Activated naive CD4-positive, alpha-beta T cell treated with anti-CD3 and anti-CD28 coated beads, Interleukin-2, amount 10 ng/mL, durations not matched to agents 7 days and 5 days (primary cell): ENCODE measurements around the gene SNAPIN.

Experiments used
- CTCF ChIA-PET: fragments of 350-600 bp; sonication (Branson Sonifier 250); formaldehyde crosslinking; loops from one replicate; lab custom pipeline; 2021; ENCODE audit warnings: antibody characterized with exemption; lab: Charles Lee
- DNase-seq: peaks from one replicate; pipeline ENCODE4 v3.0.0-alpha.2; 2020
- H3K27ac Mint-ChIP-seq: one replicate; pipeline ENCODE4 v1.8.0; 2021; ENCODE audit warnings: mild to moderate bottlenecking, moderate library complexity, mixed read lengths
- H3K27me3 Mint-ChIP-seq: one replicate; pipeline ENCODE4 v1.8.0; 2021; ENCODE audit warnings: mild to moderate bottlenecking, mixed read lengths
- H3K36me3 Mint-ChIP-seq: one replicate; pipeline ENCODE4 v1.8.0; 2021; ENCODE audit warnings: mixed read lengths
- H3K4me1 Mint-ChIP-seq: one replicate; pipeline ENCODE4 v1.8.0; 2021; ENCODE audit warnings: mixed read lengths
- H3K4me3 Mint-ChIP-seq: one replicate; pipeline ENCODE4 v1.8.0; 2021; ENCODE audit warnings: mild to moderate bottlenecking, moderate library complexity, mixed read lengths
- H3K9me3 Mint-ChIP-seq: one replicate; pipeline ENCODE4 v1.8.0; 2021; ENCODE audit warnings: mixed read lengths

SNAPIN gene, protein sequence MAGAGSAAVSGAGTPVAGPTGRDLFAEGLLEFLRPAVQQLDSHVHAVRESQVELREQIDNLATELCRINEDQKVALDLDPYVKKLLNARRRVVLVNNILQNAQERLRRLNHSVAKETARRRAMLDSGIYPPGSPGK

DNA sequence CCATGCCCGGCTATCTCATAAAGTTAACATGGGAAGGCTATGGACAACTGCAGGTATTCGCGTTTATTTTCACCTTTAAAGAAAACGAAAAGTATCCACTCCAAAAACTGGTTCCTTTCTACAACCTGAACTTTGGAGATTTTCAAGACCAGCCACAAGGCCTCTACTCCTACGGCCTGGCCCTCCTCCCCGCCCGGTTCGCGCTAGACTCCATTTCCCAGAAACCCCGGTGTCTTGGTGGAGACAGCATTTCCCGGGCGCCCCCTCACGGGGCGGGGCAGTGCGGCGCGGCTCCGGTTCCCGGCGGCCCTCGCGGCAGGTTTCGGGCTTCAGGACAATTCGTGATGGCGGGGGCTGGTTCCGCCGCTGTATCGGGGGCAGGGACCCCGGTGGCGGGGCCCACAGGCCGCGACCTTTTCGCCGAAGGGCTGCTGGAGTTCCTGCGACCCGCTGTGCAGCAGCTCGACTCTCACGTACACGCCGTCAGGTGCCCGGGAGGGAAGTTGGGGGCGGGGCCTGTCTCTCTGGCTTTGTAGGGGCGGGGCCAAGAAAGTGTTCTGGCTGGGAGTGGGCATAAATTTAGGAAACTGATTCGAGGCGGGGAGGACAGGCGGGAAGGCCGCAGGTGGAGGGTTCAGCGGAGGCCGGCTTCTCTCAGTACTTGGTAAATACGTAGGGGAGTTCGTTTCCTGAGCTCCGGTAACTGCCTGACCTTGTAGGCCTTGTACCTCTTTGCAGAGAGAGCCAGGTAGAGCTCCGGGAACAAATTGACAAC is at the start of gene SNAPIN:
TSS of gene SNAPIN (plus strand) at position 304 of the 775 bp plus-strand sequence. CDS start at position 345, 41 bp downstream.
- peak; percentile 95 for DNase-seq
- Mint-ChIP-seq H3K4me3 (peak within 1 kb of the TSS; percentile 97), H3K9me3 (no peaks in the 10 kb centered on the region), H3K4me1 (peaks cover 21% of the 10 kb centered on the region), H3K27ac (peak within 1 kb of the TSS; percentile 91), H3K36me3 (peaks cover 28% of the 10 kb centered on the region), H3K27me3 (no peaks in the 10 kb centered on the region)
- CTCF ChIA-PET = interaction anchor here (0.9 to 2.2 kb wide), 2 partner anchors 148 to 306 kb away, joined by 3 to 9 read pairs; no protein-coding TSS in a partner anchor

DNA sequence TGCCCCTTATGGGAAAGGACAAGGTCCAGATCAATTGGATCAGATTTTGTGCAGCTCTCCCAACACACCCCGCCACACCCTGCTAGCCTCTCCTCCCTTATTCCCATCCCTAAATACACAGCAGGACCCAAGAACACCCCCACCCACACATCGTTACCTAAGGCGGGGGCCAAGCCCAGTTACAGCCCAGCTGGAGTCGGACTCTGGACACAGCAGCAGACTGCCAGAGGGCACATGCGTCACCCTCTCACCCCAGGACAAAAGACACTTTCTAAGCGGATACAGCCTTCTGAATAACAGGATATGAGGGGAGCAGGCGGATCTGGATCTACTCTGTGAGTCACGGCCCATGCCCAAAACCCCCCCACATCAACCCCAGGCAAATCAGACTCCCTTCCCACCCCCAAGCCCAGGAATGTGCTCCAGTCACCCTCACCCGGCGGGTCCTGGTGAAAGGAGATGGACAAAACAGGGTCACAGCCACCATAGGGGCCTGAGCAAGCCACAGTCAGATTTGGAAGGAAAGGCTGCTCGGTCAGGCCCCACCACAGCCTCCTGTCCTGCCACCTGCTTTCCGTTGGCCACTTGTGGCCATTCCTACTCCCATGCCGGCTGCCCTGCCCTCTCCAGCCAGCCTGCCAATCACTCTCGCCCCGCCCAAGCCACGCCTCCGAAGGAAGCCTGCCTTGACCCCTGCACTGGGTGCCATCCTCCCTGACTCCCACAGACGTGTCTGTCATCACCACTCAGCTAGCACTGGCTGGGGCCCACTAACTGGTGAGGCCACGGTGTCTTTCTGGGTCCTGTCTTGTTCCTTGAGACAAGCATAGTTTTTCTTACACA is 49.5 kb upstream of the SNAPIN start:
- DNase-seq = no peak
- no peak overlapping the region for H3K4me3 Mint-ChIP-seq
- no peaks in the 10 kb centered on the region for H3K4me1 Mint-ChIP-seq
- H3K27me3 Mint-ChIP-seq = peaks cover 30% of the 10 kb centered on the region
- no peaks in the 10 kb centered on the region for H3K36me3 Mint-ChIP-seq
- CTCF ChIA-PET = interaction anchor here (1.0 kb wide), 1 partner anchor 37 kb away, joined by 3 read pairs; no protein-coding TSS in a partner anchor
- no peak overlapping the region for H3K27ac Mint-ChIP-seq
- no peaks in the 10 kb centered on the region for H3K9me3 Mint-ChIP-seq

DNA sequence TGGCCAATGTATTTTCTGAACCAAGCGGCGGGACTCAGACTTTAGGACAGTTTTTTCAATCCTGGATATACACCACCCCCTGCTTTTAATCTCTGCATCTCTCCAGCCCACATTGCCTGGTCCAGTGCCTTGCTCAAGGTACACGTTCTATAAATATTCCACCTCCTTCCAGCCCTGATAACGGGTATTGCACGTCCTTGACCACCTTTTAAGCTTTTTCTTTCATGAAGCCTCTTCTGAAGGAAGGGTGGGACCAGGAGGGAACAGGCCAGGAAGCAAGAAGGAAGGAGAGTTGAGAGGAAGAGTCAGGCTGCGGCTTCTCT is 49.0 kb upstream of the SNAPIN start:
- CTCF ChIA-PET = no interaction called here
- no peaks in the 10 kb centered on the region for H3K4me1 Mint-ChIP-seq
- H3K4me3 Mint-ChIP-seq = no peak overlapping the region
- DNase-seq = no peak
- peaks cover 30% of the 10 kb centered on the region for H3K27me3 Mint-ChIP-seq
- H3K36me3 Mint-ChIP-seq = no peaks in the 10 kb centered on the region
- no peaks in the 10 kb centered on the region for H3K9me3 Mint-ChIP-seq
- no peak overlapping the region for H3K27ac Mint-ChIP-seq

DNA sequence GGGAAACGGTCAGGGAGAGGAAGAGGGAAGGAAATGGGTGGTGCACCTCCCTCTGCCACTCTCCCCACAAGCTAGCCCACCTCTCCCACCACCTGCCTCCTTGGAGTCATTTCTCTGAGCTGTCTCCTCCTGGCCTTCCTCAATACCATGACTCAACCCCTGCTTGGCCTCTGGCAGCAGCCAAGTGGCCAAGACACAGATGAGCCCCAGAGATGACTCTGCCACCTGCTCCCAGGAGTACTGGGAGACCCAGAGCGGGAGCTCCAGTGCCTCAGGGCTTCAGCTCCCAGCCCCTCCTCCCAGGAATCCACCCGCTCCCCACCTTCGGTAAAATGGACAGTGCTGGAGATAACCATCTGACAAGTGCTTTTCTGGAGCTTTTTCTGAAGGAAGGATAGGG is 48.2 kb upstream of the SNAPIN start:
- Mint-ChIP-seq H3K27ac (no peak overlapping the region), H3K4me1 (no peaks in the 10 kb centered on the region), H3K36me3 (no peaks in the 10 kb centered on the region), H3K27me3 (peaks cover 30% of the 10 kb centered on the region), H3K4me3 (no peak overlapping the region), H3K9me3 (no peaks in the 10 kb centered on the region)
- CTCF ChIA-PET = interaction anchor here (1.0 kb wide), 1 partner anchor 12 kb away, joined by 3 read pairs; no protein-coding TSS in a partner anchor
- DNase-seq = no peak

DNA sequence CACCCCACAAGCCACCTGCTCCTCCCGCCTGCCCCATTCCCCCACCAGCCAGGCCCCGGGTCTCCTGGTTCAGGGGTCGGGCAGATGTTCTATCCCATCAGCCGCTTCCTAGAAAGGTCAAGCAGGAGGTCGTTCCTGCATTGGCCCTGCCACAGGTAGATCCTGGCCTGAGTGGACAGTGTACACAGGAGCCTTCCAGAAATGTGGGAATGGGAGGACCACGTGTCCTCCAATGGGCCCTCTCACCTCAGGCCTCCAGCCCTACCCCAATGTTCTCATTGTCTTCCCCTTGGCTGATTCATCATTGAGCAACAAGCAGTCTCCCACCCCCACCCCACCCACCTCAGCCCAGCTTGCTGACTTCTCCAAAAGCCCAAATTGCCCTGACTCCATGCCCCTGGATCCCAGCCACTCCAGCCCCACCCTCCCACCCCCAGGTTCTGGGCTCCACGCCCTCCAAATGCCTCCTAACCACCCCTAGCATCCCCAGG is 47.6 kb upstream of the SNAPIN start:
- Mint-ChIP-seq H3K36me3 (no peaks in the 10 kb centered on the region), H3K4me1 (no peaks in the 10 kb centered on the region), H3K4me3 (no peak overlapping the region), H3K9me3 (no peaks in the 10 kb centered on the region), H3K27ac (no peak overlapping the region), H3K27me3 (peaks cover 32% of the 10 kb centered on the region)
- DNase-seq = no peak
- CTCF ChIA-PET = interaction anchor here (1.0 kb wide), 1 partner anchor 11 kb away, joined by 3 read pairs; no protein-coding TSS in a partner anchor

DNA sequence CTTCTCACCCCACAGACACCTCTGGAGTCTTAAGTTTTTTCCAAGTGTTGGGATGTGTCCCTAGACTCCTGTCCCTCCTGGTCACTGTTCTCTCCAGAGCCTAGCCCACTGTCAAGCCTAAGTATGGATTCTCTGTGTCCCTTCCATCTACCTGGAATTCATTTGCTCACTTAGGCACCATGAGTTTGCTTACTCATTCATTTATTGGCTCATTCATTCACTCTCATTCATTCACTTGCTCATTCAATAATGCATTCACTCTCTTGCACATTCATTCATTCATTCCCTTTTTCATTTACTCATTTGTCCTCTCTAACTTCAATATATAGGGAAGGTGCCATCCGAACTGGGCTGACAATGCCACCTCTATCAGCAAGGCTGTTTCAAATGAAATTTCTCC is 47.1 kb upstream of the SNAPIN start:
- H3K27ac Mint-ChIP-seq = no peak overlapping the region
- no peaks in the 10 kb centered on the region for H3K4me1 Mint-ChIP-seq
- H3K4me3 Mint-ChIP-seq = no peak overlapping the region

DNA sequence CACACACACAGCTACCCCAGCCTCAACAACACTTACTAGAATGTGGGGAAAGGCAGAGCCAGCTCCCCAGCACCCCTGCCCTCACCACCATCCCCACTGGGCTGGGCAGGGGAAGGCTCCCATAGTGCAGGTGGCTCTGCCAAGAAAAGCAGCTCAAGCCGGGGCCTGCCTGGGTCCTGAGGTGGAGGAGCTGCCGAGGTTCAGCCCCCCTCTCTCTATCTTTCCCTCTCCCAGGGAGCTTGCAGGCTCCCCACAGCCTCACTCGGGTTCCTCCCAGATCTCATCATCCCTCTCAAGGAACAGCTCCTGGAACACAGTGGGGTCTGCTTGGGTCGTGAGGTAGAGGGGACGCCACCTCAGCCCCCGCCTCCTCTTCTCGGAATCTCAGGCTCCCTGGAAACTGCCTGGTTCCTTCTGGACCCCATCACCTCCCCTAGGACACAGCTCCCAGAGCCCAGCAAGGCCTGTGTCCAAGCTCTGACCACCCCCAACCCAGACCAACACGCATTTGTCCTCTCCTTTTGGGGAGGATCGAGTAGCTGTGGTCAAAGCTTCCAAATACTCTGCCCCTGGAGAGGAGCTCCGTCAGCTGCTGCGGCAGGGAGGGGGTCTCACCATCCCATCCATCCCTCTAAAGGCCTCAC is 46.3 kb upstream of the SNAPIN start:
- Mint-ChIP-seq H3K4me3 (no peak overlapping the region), H3K36me3 (no peaks in the 10 kb centered on the region), H3K9me3 (no peaks in the 10 kb centered on the region), H3K4me1 (no peaks in the 10 kb centered on the region), H3K27me3 (peaks cover 30% of the 10 kb centered on the region), H3K27ac (no peak overlapping the region)
- CTCF ChIA-PET = interaction anchor here (0.6 to 1.5 kb wide), 2 partner anchors 15 to 101 kb away, joined by 3 read pairs; partner anchors contain the start of gene S100A13
- no peak for DNase-seq

More for the DNA sequence above, 47.1 kb upstream of the SNAPIN start:
- Mint-ChIP-seq H3K27me3 (peaks cover 34% of the 10 kb centered on the region), H3K9me3 (no peaks in the 10 kb centered on the region), H3K36me3 (no peaks in the 10 kb centered on the region)
- DNase-seq = no peak
- CTCF ChIA-PET = interaction anchor here (0.6 to 1.5 kb wide), 3 partner anchors 11 to 100 kb away, joined by 3 read pairs; partner anchors contain the start of gene S100A13

DNA sequence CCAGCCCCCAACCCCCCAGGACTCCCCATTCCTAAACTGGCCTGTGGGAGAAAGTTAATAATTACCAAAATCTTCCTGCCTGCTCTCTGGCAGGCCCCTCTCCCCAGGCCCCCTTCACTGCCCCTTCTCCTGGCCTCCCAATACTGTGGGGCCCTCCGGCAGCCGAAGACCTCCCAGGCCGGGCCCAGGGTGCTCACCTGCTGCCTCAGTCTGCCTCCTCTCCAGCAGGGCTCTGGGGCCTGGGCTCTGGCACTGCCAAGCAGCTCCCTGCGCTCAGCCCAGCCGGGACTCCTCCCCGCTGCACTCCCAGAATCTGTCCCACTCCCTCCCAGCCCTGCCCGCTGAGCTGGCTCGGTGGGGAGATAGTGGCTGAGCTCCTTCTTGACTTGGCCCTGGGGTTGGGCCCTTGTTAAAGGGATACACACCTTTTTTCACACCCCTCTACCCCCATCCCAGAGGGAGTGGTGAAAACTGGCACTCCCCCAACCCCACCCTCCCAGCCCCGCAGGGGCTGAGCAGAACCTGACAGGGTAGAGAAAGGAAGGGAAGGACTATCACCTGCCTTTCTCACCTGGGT is 45.7 kb upstream of the SNAPIN start, which contains the start of gene S100A16:
TSS of gene S100A16 (minus strand) at position 383 of the 577 bp plus-strand sequence. CDS start 4,986 bp downstream, outside the sequence.
- Mint-ChIP-seq H3K27me3 (peaks cover 30% of the 10 kb centered on the region), H3K27ac (no peak within 1 kb of the TSS), H3K4me3 (no peak within 1 kb of the TSS), H3K36me3 (no peaks in the 10 kb centered on the region), H3K4me1 (peaks cover 3% of the 10 kb centered on the region), H3K9me3 (no peaks in the 10 kb centered on the region)
- CTCF ChIA-PET = interaction anchor here (1.5 to 1.9 kb wide), 2 partner anchors 15 to 40 kb away, joined by 3 to 5 read pairs; partner anchors contain the start of gene S100A13
- DNase-seq = no peak

DNA sequence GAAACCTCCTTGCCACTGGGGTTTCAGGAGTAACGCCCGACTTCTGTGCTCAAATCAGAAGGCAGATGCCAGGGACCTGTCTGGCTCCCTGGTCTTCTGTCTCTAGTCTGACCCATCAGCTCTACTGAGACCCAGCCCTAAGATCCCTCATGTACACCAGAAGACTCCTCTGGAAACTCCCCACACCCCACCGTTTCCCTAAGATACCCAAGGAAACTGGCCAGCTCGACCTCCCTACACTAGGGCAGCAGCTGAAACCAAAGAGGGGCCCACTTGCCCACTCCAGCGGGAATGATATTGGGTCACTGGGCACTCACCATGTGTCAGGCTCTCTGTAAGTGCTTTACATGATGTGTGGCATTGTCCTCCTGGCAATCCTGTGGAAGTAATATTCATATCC is 45.1 kb upstream of the SNAPIN start:
- Mint-ChIP-seq H3K36me3 (no peaks in the 10 kb centered on the region), H3K27ac (no peak overlapping the region), H3K4me3 (no peak overlapping the region), H3K27me3 (peaks cover 30% of the 10 kb centered on the region), H3K4me1 (peaks cover 3% of the 10 kb centered on the region), H3K9me3 (no peaks in the 10 kb centered on the region)
- DNase-seq = no peak
- CTCF ChIA-PET = interaction anchor here (1.9 kb wide), 1 partner anchor 41 kb away, joined by 5 read pairs; no protein-coding TSS in a partner anchor

DNA sequence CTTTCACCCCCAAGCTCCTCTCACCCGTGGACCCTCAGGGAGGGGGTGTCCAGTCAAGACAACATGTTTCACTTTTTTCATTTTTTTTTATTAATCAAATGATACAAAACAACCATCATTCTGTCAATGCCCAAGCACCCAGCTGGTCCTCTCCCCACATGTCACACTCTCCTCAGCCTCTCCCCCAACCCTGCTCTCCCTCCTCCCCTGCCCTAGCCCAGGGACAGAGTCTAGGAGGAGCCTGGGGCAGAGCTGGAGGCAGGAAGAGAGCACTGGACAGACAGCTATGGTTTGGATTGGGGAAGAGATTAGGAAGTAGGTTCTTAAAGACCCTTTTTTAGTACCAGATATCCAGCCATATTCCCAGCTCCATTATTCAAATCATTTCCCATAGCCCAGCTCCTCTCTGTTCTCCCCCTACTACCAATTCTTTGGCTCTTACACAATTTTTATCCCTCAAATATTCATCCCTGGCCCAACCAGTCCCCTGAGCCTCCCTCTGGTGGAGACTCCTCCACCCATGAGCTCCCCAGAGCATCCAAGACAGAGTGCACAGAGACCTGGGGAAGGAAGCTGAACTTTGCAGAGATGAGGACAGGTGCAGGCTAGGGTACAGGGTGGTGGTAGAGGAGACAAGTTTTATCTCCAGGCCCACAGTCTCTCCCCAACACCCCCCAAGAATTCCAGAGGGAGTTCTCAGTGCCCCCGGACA is 44.2 kb upstream of the SNAPIN start:
- Mint-ChIP-seq H3K27ac (no peak overlapping the region), H3K27me3 (peaks cover 31% of the 10 kb centered on the region), H3K4me3 (no peak overlapping the region), H3K36me3 (no peaks in the 10 kb centered on the region), H3K4me1 (peaks cover 3% of the 10 kb centered on the region), H3K9me3 (no peaks in the 10 kb centered on the region)
- DNase-seq = no peak
- CTCF ChIA-PET = interaction anchor here (0.8 to 2.8 kb wide), 5 partner anchors 10 to 102 kb away, joined by 3 to 9 read pairs (median 4); partner anchors contain the start of gene S100A13

DNA sequence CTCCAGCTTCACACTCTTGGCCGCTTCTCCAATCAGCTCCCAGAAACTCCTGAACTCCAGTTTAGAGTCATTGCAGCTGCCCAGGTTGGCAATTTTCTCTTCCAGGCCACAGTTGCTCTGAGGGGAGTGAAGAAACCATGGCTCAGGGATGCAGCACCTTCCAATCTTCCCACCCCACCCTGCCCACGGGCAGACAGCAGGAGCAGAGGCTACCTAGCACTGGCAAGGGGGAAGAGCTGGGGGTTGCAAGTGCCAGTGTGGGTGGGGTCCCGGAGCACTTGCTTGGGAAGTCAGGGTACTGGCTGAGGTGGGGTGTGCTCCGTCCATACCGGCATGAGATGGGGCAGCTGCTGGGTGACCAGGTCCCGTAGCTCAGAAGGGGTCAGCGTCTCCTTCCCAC is 43.6 kb upstream of the SNAPIN start:
- CTCF ChIA-PET = interaction anchor here (0.8 to 3.4 kb wide), 6 partner anchors 11 to 104 kb away, joined by 3 to 24 read pairs (median 4); partner anchors contain the start of gene S100A13
- Mint-ChIP-seq H3K9me3 (no peaks in the 10 kb centered on the region), H3K36me3 (no peaks in the 10 kb centered on the region), H3K27me3 (peaks cover 28% of the 10 kb centered on the region), H3K4me1 (peaks cover 3% of the 10 kb centered on the region), H3K27ac (no peak overlapping the region), H3K4me3 (no peak overlapping the region)
- no peak for DNase-seq

DNA sequence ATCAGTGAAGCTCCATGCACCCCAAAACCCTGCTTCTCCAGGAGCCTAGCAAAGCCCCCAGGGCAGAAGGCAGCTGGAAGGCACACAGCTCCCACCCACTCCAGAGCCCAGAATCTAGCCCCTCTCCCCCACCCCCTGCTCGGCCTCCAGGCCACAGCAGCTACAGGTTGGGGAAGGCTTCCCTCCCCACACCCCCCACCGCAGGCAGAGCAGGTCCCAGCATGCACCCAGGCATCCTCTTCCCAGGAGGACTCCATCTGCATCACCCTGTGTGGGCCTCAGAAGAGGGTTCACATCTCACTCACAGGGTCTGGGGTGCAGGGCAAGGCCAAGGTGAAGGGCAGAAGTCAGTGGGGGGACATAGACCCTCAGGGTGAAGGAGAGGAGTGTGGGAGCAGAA is 43.1 kb upstream of the SNAPIN start:
- no peak overlapping the region for H3K27ac Mint-ChIP-seq
- H3K36me3 Mint-ChIP-seq = no peaks in the 10 kb centered on the region
- no peak for DNase-seq
- peaks cover 23% of the 10 kb centered on the region for H3K27me3 Mint-ChIP-seq
- no peak overlapping the region for H3K4me3 Mint-ChIP-seq
- peaks cover 3% of the 10 kb centered on the region for H3K4me1 Mint-ChIP-seq
- CTCF ChIA-PET = interaction anchor here (1.0 to 3.4 kb wide), 4 partner anchors 12 to 105 kb away, joined by 3 to 24 read pairs (median 6); partner anchors contain the start of gene S100A13
- no peaks in the 10 kb centered on the region for H3K9me3 Mint-ChIP-seq
